GM13976 (cell line): ENCODE measurements around the gene SH3RF3.

ENCODE experiments used
- DNase-seq: peaks from one replicate; pipeline ENCODE4 v3.0.0; 2012; ENCODE audit warnings: low spot score
- in situ Hi-C: fragments of 300-500 bp; cut with MboI; formaldehyde crosslinking; loops from one replicate; pipeline ENCODE4 v1.12.0; 2022; ENCODE audit warnings: low sequenced_read_pairs, mixed read lengths, inconsistent platforms; ENCODE audit not compliant: unreplicated experiment
- TF ChIP-seq, protein P1 (sequence below): IDR thresholded peaks from 2 replicates; pipeline ENCODE4 v1.5.1; 2012; ENCODE audit warnings: borderline replicate concordance, mild to moderate bottlenecking; ENCODE audit not compliant: insufficient read depth; ENCODE audit errors: extremely low read depth, missing control alignments, control extremely low read depth

SH3RF3 gene

DNA sequence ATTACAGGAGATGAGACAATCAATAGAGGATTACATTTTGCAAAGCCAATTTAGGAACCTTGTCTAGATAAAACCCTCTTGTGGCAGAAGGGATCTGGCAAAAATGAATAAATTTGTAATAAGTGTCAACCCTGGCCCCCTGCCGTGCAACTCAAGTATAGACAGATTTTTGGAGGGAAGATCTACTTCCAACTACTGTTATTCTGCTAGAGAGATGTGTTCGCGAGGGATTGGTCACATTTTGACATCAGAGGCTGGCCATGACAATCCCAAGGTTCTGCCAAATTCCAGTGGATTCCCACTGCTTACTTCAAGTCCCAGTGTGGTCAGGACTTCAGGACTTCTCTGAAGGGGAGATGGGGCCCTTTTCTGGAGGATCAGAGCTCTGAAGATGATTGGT, 192.6 kb downstream of the SH3RF3 start:
- DNase-seq = no peak
- in situ Hi-C loops = no loop called here
- TF ChIP-seq, protein P1, sequence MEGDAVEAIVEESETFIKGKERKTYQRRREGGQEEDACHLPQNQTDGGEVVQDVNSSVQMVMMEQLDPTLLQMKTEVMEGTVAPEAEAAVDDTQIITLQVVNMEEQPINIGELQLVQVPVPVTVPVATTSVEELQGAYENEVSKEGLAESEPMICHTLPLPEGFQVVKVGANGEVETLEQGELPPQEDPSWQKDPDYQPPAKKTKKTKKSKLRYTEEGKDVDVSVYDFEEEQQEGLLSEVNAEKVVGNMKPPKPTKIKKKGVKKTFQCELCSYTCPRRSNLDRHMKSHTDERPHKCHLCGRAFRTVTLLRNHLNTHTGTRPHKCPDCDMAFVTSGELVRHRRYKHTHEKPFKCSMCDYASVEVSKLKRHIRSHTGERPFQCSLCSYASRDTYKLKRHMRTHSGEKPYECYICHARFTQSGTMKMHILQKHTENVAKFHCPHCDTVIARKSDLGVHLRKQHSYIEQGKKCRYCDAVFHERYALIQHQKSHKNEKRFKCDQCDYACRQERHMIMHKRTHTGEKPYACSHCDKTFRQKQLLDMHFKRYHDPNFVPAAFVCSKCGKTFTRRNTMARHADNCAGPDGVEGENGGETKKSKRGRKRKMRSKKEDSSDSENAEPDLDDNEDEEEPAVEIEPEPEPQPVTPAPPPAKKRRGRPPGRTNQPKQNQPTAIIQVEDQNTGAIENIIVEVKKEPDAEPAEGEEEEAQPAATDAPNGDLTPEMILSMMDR = no peak

DNA sequence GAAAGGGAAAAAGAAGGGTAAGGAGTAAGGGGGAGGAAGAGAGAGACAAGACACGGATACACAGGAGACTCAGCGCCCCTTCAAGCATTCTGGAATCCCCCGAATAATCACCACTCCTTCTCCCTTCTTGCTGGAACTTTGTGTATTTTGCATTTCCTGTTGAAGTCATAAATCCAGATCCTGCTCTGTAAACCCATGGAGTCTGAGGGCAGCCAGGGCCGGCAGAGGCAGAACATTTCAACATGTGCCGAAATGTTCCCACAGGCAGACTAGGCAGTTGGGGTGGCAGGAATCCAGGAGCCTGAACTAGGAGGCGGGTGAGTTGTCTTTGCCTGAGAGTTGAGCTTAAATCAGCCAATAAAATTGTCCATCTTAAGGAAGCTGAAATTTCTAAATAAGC, 193.1 kb downstream of the SH3RF3 start:
- in situ Hi-C loops = no loop called here
- DNase-seq = no peak
- TF ChIP-seq, protein P1 = no peak

- in situ Hi-C loops = no loop called here
- TF ChIP-seq, protein P1 = no peak
- no peak for DNase-seq
Observed at GRCh38 chr2:109322641-109323040, 193.6 kb downstream of the SH3RF3 start.

DNA sequence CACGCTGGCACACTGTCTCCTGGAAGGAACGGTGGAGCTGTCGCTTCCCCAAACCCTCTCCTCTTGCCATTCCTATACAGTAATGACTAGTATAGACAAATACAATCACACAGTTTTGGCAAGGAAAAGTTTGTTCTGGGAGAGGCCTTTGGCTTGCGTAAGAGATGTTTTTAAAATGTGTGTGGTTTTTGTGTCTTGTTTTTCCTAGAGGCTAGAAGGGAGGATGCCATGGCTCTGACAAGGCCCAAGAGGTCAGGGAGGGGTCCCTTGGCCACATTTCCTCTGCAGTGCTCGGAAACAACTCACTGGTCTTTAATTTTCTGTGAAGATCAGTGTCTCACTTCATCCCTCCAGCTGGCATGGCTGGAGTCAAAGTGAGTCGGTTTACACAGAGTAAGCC, 195.9 kb downstream of the SH3RF3 start:
- no peak for DNase-seq
- in situ Hi-C loops = no loop called here
- TF ChIP-seq, protein P1 = no peak

GRCh38 chr2:109325570-109325969, 196.6 kb downstream of the SH3RF3 start:
- in situ Hi-C loops = no loop called here
- DNase-seq = no peak
- TF ChIP-seq, protein P1 = no peak

DNA sequence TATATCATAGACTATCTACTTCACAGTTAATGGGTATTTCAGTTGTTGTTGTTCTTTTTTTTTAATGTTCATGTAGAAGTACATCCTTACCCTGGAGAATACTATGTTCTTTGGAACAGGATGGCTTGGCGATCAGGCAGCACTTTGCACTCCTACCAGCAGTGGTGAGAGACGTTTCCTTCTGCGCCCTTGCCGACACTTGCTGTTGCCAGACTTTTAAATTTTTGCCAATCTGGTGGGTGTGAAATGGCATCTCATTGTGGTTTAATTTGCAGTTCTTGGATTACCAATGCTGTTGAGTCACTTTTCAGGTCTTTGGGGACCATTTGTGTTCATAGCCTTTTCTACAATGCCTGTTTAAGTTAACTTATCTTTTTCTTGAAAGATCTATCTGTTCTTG, 197.3 kb downstream of the SH3RF3 start:
- no peak for DNase-seq
- in situ Hi-C loops = no loop called here
- TF ChIP-seq, protein P1 = no peak

- TF ChIP-seq, protein P1 = no peak
- in situ Hi-C loops = no loop called here
- no peak for DNase-seq
Observed at GRCh38 chr2:109330056-109330455, 201.1 kb downstream of the SH3RF3 start.
